ENCODE data around the gene SLC35E1. TPM values are rescaled to one million over a fixed set of nuclear protein-coding genes. Genes with fewer than 3 reads are reported as not detected.

Gene SLC35E1
- total RNA-seq (ENCODE audit: unreplicated experiment) = 29.7 TPM
- long read RNA-seq, partial matches to known transcripts = 0 of 4 reads
- long read RNA-seq, other reads (novel, unspliced or antisense) = 1 of 4 reads

GRCh38 chr19:16572332-16573211 lies at the start of gene SLC35E1:
Gene SLC35E1 (minus strand): TSS chr19:16572415. CDS start chr19:16572364, 51 bp downstream.
- peak within 1 kb of the TSS; percentile 97 for H3K27ac Mint-ChIP-seq (ENCODE audit: unreplicated experiment)
- H3K36me3 Mint-ChIP-seq (ENCODE audit: low read depth, unreplicated experiment) = peaks cover 14% of the 10 kb centered on the region
- H3K4me3 Mint-ChIP-seq (ENCODE audit: unreplicated experiment) = peak within 1 kb of the TSS; percentile 99
- no peaks in the 10 kb centered on the region for H3K9me3 Mint-ChIP-seq (ENCODE audit: unreplicated experiment)
- peaks cover 21% of the 10 kb centered on the region for H3K27me3 Mint-ChIP-seq (ENCODE audit: unreplicated experiment)
- H3K4me1 Mint-ChIP-seq (ENCODE audit: unreplicated experiment) = peaks cover 15% of the 10 kb centered on the region
- TF ChIP-seq CTCF (IDR thresholded peaks at IDR 0.05; ENCODE audit: unreplicated experiment) = no peak
- peak; percentile 90 for DNase-seq (ENCODE audit: low spot score)

DNA sequence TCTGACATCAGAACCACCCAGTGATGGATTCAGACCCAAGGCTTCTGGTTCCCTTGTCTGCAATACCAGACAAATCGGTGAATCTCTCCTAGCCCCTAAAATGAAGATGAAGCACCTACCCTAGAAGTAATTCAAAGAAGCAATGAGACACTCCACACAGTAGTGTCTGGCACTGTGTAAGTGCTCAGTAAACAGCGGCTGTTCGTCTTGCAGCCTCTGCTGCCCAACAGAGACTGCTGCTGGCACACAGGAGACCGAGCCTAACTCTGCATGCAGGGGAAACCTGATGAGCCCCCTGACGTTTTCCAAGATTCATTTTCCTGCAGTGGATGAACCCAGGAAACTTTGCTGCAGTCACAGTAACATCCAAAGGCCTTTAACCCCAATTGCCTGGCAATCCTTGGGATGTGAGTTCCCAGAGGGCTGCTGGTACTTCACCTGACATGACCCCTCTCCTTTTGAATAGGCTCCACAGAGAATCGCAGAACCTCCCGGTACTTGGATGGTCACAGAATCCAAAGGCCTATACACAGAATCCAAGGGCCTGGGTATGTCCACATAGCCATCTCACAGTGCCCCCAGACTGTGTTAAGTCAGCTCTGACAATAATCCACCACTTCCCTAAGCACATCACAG lies 49.1 kb upstream of the SLC35E1 start:
- peak overlapping the region; percentile 25 for H3K4me3 Mint-ChIP-seq (ENCODE audit: unreplicated experiment)
- TF ChIP-seq CTCF (IDR thresholded peaks at IDR 0.05; ENCODE audit: unreplicated experiment) = no peak
- no peak overlapping the region for H3K27ac Mint-ChIP-seq (ENCODE audit: unreplicated experiment)
- H3K9me3 Mint-ChIP-seq (ENCODE audit: unreplicated experiment) = no peaks in the 10 kb centered on the region
- no peak for DNase-seq (ENCODE audit: low spot score)
- H3K36me3 Mint-ChIP-seq (ENCODE audit: low read depth, unreplicated experiment) = peaks cover 21% of the 10 kb centered on the region
- H3K4me1 Mint-ChIP-seq (ENCODE audit: unreplicated experiment) = peaks cover 44% of the 10 kb centered on the region
- H3K27me3 Mint-ChIP-seq (ENCODE audit: unreplicated experiment) = peaks cover 10% of the 10 kb centered on the region

- H3K4me1 Mint-ChIP-seq (ENCODE audit: unreplicated experiment) = peaks cover 40% of the 10 kb centered on the region
- no peaks in the 10 kb centered on the region for H3K9me3 Mint-ChIP-seq (ENCODE audit: unreplicated experiment)
- H3K27me3 Mint-ChIP-seq (ENCODE audit: unreplicated experiment) = peaks cover 10% of the 10 kb centered on the region
- H3K36me3 Mint-ChIP-seq (ENCODE audit: low read depth, unreplicated experiment) = peaks cover 20% of the 10 kb centered on the region
- H3K27ac Mint-ChIP-seq (ENCODE audit: unreplicated experiment) = no peak overlapping the region
- no peak for DNase-seq (ENCODE audit: low spot score)
- peak overlapping the region; percentile 59 for H3K4me3 Mint-ChIP-seq (ENCODE audit: unreplicated experiment)
- no peak for TF ChIP-seq CTCF (IDR thresholded peaks at IDR 0.05; ENCODE audit: unreplicated experiment)
Observed at GRCh38 chr19:16620584-16620983, 48.4 kb upstream of the SLC35E1 start.

GRCh38 chr19:16620018-16620417 lies 47.8 kb upstream of the SLC35E1 start:
- Mint-ChIP-seq H3K27me3 (ENCODE audit: unreplicated experiment) (peaks cover 10% of the 10 kb centered on the region), H3K4me3 (ENCODE audit: unreplicated experiment) (no peak overlapping the region)

More at GRCh38 chr19:16620018-16620417, 47.8 kb upstream of the SLC35E1 start:
- no peak for DNase-seq (ENCODE audit: low spot score)
- no peak for TF ChIP-seq CTCF (IDR thresholded peaks at IDR 0.05; ENCODE audit: unreplicated experiment)
- Mint-ChIP-seq H3K27ac (ENCODE audit: unreplicated experiment) (no peak overlapping the region), H3K36me3 (ENCODE audit: low read depth, unreplicated experiment) (peaks cover 16% of the 10 kb centered on the region), H3K4me1 (ENCODE audit: unreplicated experiment) (peaks cover 39% of the 10 kb centered on the region), H3K9me3 (ENCODE audit: unreplicated experiment) (no peaks in the 10 kb centered on the region)
